OCI-LY1 (cell line): ENCODE measurements around the gene MS4A14.

Experiments used
- H2AFZ ChIP-seq: fragments of 200-600 bp; sonication (generic), shearing (Covaris generic); 2 replicates; pipeline ENCODE4 v1.6.0; 2014; ENCODE audit warnings: antibody characterized with exemption, mild to moderate bottlenecking, low read length
- H3F3A ChIP-seq: fragments of 200-600 bp; sonication (generic), shearing (Covaris generic); 2 replicates; pipeline ENCODE4 v1.6.0; 2014; ENCODE audit warnings: mild to moderate bottlenecking, antibody characterized with exemption, low read length, moderate library complexity; ENCODE audit not compliant: insufficient read depth
- H3K27ac ChIP-seq: fragments of 200-600 bp; sonication (generic); 2 replicates; pipeline ENCODE4 v1.5.1; 2014; ENCODE audit warnings: low read length, mixed run types, mild to moderate bottlenecking, low read depth; ENCODE audit not compliant: poor library complexity, severe bottlenecking
- H3K27me3 ChIP-seq: fragments of 200-600 bp; sonication (generic); 2 replicates; pipeline ENCODE4 v1.6.0; 2014; ENCODE audit warnings: antibody characterized with exemption, mild to moderate bottlenecking, low read length, moderate library complexity; ENCODE audit not compliant: insufficient read depth
- H3K36me3 ChIP-seq: fragments of 200-600 bp; sonication (generic); 2 replicates; pipeline ENCODE4 v1.6.1; 2014; ENCODE audit warnings: mild to moderate bottlenecking, antibody characterized with exemption, low read length, moderate library complexity, mixed read lengths; ENCODE audit not compliant: insufficient read depth
- H3K4me1 ChIP-seq: fragments of 200-600 bp; sonication (generic); 2 replicates; pipeline ENCODE4 v1.5.1; 2014; ENCODE audit warnings: mild to moderate bottlenecking, low read length, moderate library complexity; ENCODE audit not compliant: insufficient read depth, severe bottlenecking
- H3K4me2 ChIP-seq: fragments of 200-600 bp; sonication (generic), shearing (Covaris generic); 2 replicates; pipeline ENCODE4 v1.6.1; 2014; ENCODE audit warnings: low read length
- H3K4me3 ChIP-seq: fragments of 200-600 bp; sonication (generic); 2 replicates; pipeline ENCODE4 v1.5.1; 2014; ENCODE audit warnings: low read length, low read depth, mild to moderate bottlenecking, mixed read lengths; ENCODE audit not compliant: poor library complexity, severe bottlenecking
- H3K79me2 ChIP-seq: fragments of 200-600 bp; shearing (Covaris generic); 2 replicates; pipeline ENCODE4 v1.6.1; 2016; ENCODE audit warnings: mixed run types, low read length, mixed read lengths; ENCODE audit not compliant: insufficient read depth
- H3K9ac ChIP-seq: fragments of 200-600 bp; sonication (generic), shearing (Covaris generic); 2 replicates; pipeline ENCODE4 v1.6.1; 2014; ENCODE audit warnings: mild to moderate bottlenecking, low read length, mixed read lengths
- H3K9me2 ChIP-seq: fragments of 200-600 bp; sonication (generic), shearing (Covaris generic); 2 replicates; pipeline ENCODE4 v1.6.1; 2014; ENCODE audit warnings: low read depth, mild to moderate bottlenecking, low read length, mixed read lengths
- H3K9me3 ChIP-seq: fragments of 200-600 bp; shearing (Covaris generic); 2 replicates; pipeline ENCODE4 v1.6.1; 2014; ENCODE audit warnings: low read length, mixed read lengths
- H4K20me1 ChIP-seq: fragments of 200-600 bp; sonication (generic), shearing (Covaris generic); 2 replicates; pipeline ENCODE4 v1.6.0; 2016; ENCODE audit warnings: mild to moderate bottlenecking, low read length; ENCODE audit not compliant: insufficient read depth
- EZH2 ChIP-seq: fragments of 200-600 bp; sonication (generic), shearing (Covaris generic); IDR thresholded peaks from 2 replicates; pipeline ENCODE4 v1.8.0; 2017; ENCODE audit warnings: borderline replicate concordance, mixed run types, mild to moderate bottlenecking, antibody characterized with exemption, low read length, moderate library complexity, mixed read lengths
- TF ChIP-seq, protein P1 (sequence below): fragments of 200-600 bp; sonication (generic), shearing (Covaris generic); IDR thresholded peaks from 2 replicates; pipeline ENCODE4 v1.5.1; 2017; ENCODE audit warnings: mild to moderate bottlenecking, antibody characterized with exemption, low read length, moderate library complexity, mixed read lengths

Gene MS4A14

DNA sequence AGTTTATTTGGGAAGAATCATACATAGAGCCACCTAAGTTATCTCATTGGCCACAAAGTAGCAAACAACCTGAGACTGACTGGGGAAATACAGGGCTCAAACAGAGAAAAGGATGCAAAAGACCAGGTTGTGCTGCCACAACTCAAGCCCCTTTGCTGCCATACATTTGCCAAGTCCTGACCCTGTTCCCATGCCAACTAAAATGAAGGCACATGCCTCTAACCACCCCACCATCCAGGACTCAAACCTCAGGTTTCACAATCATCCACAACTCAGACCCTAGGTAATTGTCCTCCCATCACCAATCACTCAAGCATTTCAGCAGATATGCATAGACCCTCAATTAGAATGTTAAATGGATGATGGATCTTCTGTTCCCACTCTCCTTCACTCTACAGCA lies 58.0 kb downstream of the MS4A14 start:
- H4K20me1 ChIP-seq, result no peaks in the 10 kb centered on the region
- H3K27me3 ChIP-seq, result no peaks in the 10 kb centered on the region
- peak overlapping the region; percentile 96 for H3K27ac ChIP-seq
- H3K9ac ChIP-seq, result peak overlapping the region; percentile 34; the same call in 1 of the 2 replicates
- H3K9me2 ChIP-seq, result no peaks in the 10 kb centered on the region
- H3F3A ChIP-seq, result peaks cover 5% of the 10 kb centered on the region; the same call in 1 of the 2 replicates
- no peak overlapping the region for H3K4me3 ChIP-seq
- H3K4me2 ChIP-seq, result peak overlapping the region; percentile 55; the same call in 1 of the 2 replicates
- TF ChIP-seq EZH2, result no peak
- TF ChIP-seq, protein P1, sequence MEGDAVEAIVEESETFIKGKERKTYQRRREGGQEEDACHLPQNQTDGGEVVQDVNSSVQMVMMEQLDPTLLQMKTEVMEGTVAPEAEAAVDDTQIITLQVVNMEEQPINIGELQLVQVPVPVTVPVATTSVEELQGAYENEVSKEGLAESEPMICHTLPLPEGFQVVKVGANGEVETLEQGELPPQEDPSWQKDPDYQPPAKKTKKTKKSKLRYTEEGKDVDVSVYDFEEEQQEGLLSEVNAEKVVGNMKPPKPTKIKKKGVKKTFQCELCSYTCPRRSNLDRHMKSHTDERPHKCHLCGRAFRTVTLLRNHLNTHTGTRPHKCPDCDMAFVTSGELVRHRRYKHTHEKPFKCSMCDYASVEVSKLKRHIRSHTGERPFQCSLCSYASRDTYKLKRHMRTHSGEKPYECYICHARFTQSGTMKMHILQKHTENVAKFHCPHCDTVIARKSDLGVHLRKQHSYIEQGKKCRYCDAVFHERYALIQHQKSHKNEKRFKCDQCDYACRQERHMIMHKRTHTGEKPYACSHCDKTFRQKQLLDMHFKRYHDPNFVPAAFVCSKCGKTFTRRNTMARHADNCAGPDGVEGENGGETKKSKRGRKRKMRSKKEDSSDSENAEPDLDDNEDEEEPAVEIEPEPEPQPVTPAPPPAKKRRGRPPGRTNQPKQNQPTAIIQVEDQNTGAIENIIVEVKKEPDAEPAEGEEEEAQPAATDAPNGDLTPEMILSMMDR, result no peak
- peaks cover 54% of the 10 kb centered on the region for H3K4me1 ChIP-seq
- no peaks in the 10 kb centered on the region for H3K9me3 ChIP-seq
- peaks cover 16% of the 10 kb centered on the region; the same call in 1 of the 2 replicates for H3K36me3 ChIP-seq
- H3K79me2 ChIP-seq, result peaks cover 35% of the 10 kb centered on the region
- H2AFZ ChIP-seq, result peak overlapping the region; percentile 12; the same call in 1 of the 2 replicates

DNA sequence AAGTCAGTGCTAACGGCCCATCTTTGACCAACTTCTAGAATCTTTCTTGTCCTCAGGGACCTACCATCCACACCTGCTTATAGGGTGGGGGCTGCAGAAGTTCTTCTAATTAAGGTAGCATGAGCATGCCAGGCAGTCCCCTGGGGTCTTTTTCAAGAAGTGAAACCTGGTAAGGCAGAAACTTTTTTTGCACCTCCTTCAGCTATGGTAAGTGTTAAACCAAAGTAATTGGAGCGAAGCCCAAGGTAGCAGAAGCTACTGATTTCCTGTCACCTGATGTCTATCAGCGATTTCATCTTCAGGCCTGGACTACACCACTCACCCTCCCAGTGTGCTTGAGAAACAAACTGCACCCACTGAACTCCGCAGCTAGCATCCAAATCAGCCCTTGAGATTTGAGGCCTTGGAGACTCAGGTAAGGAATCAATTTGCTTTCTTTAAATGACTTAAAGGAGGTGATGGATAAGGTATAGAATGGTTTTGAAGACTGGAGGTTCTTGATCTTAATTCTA lies 59.3 kb downstream of the MS4A14 start, which contains the start of gene MS4A1:
MS4A1 (plus strand) TSS at position 317 of the 512 bp plus-strand sequence. CDS start 6,528 bp downstream, outside the sequence.
- H3K27ac ChIP-seq, result peak within 1 kb of the TSS; percentile 96
- H3K4me1 ChIP-seq, result peaks cover 68% of the 10 kb centered on the region
- H3K9ac ChIP-seq, result peak within 1 kb of the TSS; percentile 69
- no peaks in the 10 kb centered on the region for H4K20me1 ChIP-seq
- H3K9me2 ChIP-seq, result no peaks in the 10 kb centered on the region
- H3K27me3 ChIP-seq, result no peaks in the 10 kb centered on the region
- peak within 1 kb of the TSS; percentile 76 for H3K4me2 ChIP-seq
- H3K9me3 ChIP-seq, result no peaks in the 10 kb centered on the region
- H3K36me3 ChIP-seq, result peaks cover 28% of the 10 kb centered on the region; the same call in 1 of the 2 replicates
- peak within 1 kb of the TSS; percentile 12; the same call in 1 of the 2 replicates for H2AFZ ChIP-seq
- peaks cover 49% of the 10 kb centered on the region for H3K79me2 ChIP-seq
- peak within 1 kb of the TSS; percentile 69 for H3K4me3 ChIP-seq
- peaks cover 5% of the 10 kb centered on the region; the same call in 1 of the 2 replicates for H3F3A ChIP-seq
- TF ChIP-seq EZH2, result no peak
- TF ChIP-seq, protein P1, result no peak

DNA sequence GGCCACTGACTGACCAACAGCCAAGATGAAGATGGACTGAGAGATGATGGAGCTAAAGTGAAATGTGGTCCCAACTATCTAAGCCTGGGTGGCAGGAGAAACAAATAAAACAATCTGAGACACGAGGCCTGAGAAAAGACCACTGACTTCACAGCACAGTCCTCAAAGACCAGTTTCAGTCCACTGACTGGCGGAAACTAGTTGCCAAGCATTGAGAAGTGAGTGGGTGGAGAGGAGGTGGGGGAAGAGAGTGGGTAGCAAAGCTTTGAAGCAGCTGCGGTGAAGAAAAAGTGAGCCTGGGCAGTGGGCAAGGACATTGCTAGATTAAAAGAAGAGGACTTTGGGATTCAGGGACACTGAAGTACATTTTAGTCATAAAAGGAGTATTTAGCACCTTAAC lies 61.3 kb downstream of the MS4A14 start:
- peaks cover 75% of the 10 kb centered on the region for H3K4me1 ChIP-seq
- peak overlapping the region; percentile 69 for H3K4me3 ChIP-seq
- H3F3A ChIP-seq, result peaks cover 5% of the 10 kb centered on the region; the same call in 1 of the 2 replicates
- no peak overlapping the region for H2AFZ ChIP-seq
- peaks cover 48% of the 10 kb centered on the region for H3K36me3 ChIP-seq
- no peak for TF ChIP-seq EZH2
- TF ChIP-seq, protein P1, result no peak
- peak overlapping the region; percentile 69 for H3K9ac ChIP-seq
- H3K27ac ChIP-seq, result peak overlapping the region; percentile 96
- H3K27me3 ChIP-seq, result no peaks in the 10 kb centered on the region
- no peaks in the 10 kb centered on the region for H4K20me1 ChIP-seq
- peaks cover 57% of the 10 kb centered on the region for H3K79me2 ChIP-seq
- no peaks in the 10 kb centered on the region for H3K9me3 ChIP-seq
- H3K9me2 ChIP-seq, result no peaks in the 10 kb centered on the region
- peak overlapping the region; percentile 76 for H3K4me2 ChIP-seq
